Measurements from ENCODE around the gene ABCA9. TPM values are rescaled to one million over a fixed set of nuclear protein-coding genes. Genes with fewer than 3 reads are reported as not detected.

The ABCA9 gene
- total RNA-seq, 1 experiment from 2014 or later = not detected

DNA sequence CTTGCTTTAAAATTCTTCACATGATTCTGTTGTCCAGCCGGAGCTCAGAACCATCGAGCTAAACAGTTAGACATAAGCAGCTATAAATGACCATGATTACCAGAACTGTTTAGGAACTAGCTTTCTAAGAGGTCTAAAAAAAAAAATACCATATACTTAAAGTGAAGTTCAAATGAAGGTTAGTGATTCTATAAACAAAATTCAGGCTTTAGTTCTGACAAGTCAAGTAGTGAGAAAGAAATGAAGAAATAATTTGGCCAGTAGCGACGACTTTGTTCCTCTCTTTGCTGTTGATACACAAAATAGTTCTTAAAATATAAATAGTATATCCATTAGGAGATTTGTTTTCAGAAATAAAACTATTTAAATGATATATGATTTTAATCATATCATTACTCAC lies 133.2 kb downstream of the ABCA9 start:
- Histone ChIP-seq H2BK15ac (ENCODE audit: low read depth, low read length) (no peak overlapping the region), H3K9me3 (ENCODE audit: control insufficient read depth, low read depth, low read length) (no peaks in the 10 kb centered on the region), H2BK5ac (ENCODE audit: insufficient read length, low read length) (no peak overlapping the region), H3K79me2 (ENCODE audit: insufficient read depth, low read length) (no peaks in the 10 kb centered on the region), H3K79me1 (ENCODE audit: insufficient read depth, low read depth, low read length, poor library complexity, severe bottlenecking) (no peaks in the 10 kb centered on the region), H3K14ac (ENCODE audit: insufficient read depth, low read length) (no peak overlapping the region), H2BK120ac (ENCODE audit: low read depth, low read length, poor library complexity, severe bottlenecking) (no peak overlapping the region), H3K4me2 (ENCODE audit: insufficient read depth, insufficient read length, low read length) (no peak overlapping the region), H3T11ph (ENCODE audit: low read length) (no peak overlapping the region), H2BK20ac (ENCODE audit: low read depth, low read length, poor library complexity, severe bottlenecking) (no peak overlapping the region), H4K20me1 (ENCODE audit: control insufficient read depth, insufficient read depth, insufficient read length) (no peaks in the 10 kb centered on the region), H2BK12ac (ENCODE audit: insufficient read length, low read depth, low read length) (no peak overlapping the region), H4K91ac (ENCODE audit: insufficient read length, low read depth, low read length) (no peak overlapping the region), H3K23me2 (ENCODE audit: insufficient read length, low read depth, low read length, poor library complexity, severe bottlenecking) (no peaks in the 10 kb centered on the region), H3K27me3 (ENCODE audit: insufficient read depth, low read length) (no peaks in the 10 kb centered on the region), H3K4me1 (ENCODE audit: insufficient read depth, low read length) (peaks cover 8% of the 10 kb centered on the region; the same call in 1 of the 2 replicates), H4K8ac (replicated peaks; ENCODE audit: insufficient read length, low read depth, low read length) (no peak overlapping the region), H3K56ac (ENCODE audit: insufficient read length, low read depth, low read length) (no peak overlapping the region), H3K4ac (ENCODE audit: low read depth, low read length) (no peak overlapping the region), H3K18ac (ENCODE audit: insufficient read length, low read depth, low read length) (no peak overlapping the region), H3K27ac (ENCODE audit: insufficient read length, low read depth, low read length) (no peak overlapping the region), H4K5ac (ENCODE audit: insufficient read length, low read depth, low read length) (no peak overlapping the region), H3K23ac (ENCODE audit: insufficient read length, low read depth, low read length) (no peak overlapping the region), H2AFZ (ENCODE audit: low read length) (no peak overlapping the region), H2AK5ac (ENCODE audit: insufficient read length, low read length) (no peak overlapping the region), H3K9ac (ENCODE audit: extremely low read depth, insufficient read length, low read length) (no peak overlapping the region)
- Mint-ChIP-seq H3K36me3 (ENCODE audit: insufficient read depth in 1 of 3, low read depth in 3 of 3) (no peaks in the 10 kb centered on the region), H3K4me3 (no peak overlapping the region), H3K27me3 (ENCODE audit: low read depth) (no peaks in the 10 kb centered on the region), H3K4me1 (peaks cover 11 to 13% of the 10 kb centered on the region in 2 experiments), H3K27ac (no peak overlapping the region), H3K9me3 (no peaks in the 10 kb centered on the region)
- TF ChIP-seq, protein P1, sequence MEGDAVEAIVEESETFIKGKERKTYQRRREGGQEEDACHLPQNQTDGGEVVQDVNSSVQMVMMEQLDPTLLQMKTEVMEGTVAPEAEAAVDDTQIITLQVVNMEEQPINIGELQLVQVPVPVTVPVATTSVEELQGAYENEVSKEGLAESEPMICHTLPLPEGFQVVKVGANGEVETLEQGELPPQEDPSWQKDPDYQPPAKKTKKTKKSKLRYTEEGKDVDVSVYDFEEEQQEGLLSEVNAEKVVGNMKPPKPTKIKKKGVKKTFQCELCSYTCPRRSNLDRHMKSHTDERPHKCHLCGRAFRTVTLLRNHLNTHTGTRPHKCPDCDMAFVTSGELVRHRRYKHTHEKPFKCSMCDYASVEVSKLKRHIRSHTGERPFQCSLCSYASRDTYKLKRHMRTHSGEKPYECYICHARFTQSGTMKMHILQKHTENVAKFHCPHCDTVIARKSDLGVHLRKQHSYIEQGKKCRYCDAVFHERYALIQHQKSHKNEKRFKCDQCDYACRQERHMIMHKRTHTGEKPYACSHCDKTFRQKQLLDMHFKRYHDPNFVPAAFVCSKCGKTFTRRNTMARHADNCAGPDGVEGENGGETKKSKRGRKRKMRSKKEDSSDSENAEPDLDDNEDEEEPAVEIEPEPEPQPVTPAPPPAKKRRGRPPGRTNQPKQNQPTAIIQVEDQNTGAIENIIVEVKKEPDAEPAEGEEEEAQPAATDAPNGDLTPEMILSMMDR (conservative IDR thresholded peaks at IDR 0.05) = no peak
- WGBS (ENCODE audit: extremely low coverage, insufficient read length, low lambda C conversion rate) = no CpG with 5 or more reads among the region's 4 CpGs
- DNase-seq = no peak

All from H9 (cell line).